Measurements from ENCODE around the gene MED25. TPM values are rescaled to one million over a fixed set of nuclear protein-coding genes. Genes with fewer than 3 reads are reported as not detected.

The MED25 gene
- total and polyA plus RNA-seq, 2 of the 8 experiments (the other 6 are each of a cell fraction or from before 2014, with no cell fraction given) = 21.6 to 71.4 TPM

DNA sequence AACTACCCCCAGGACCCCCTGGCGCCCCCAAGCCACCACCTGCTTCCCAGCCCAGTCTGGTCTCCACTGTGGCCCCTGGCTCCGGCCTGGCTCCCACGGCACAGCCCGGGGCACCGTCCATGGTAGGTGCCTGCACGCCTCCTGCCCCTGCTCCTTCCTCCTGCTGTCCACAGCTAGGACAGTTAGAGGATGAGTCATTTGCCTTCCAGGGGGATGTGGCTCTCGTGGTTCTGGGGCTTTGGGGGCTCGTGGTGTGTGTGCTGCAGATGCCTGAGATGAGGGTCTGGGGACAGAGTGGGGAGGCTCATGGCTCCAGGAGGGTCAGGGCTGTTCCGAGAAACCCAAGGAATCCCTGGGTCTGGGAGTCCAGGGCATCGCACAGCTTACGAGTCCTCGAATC, 12.7 kb downstream of the MED25 start (continued):
- TF ChIP-seq KDM5A (IDR thresholded peaks at IDR 0.05; ENCODE audit: low read length) = no peak
- TF ChIP-seq, protein P1, sequence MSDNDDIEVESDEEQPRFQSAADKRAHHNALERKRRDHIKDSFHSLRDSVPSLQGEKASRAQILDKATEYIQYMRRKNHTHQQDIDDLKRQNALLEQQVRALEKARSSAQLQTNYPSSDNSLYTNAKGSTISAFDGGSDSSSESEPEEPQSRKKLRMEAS (IDR thresholded peaks at IDR 0.05) = no peak
- TF ChIP-seq BRCA1 (IDR thresholded peaks at IDR 0.05; ENCODE audit: low read depth, low read length) = no peak
- TF ChIP-seq CBX8 (IDR thresholded peaks at IDR 0.05; ENCODE audit: borderline replicate concordance, low read depth, low read length) = no peak
